ENCODE data around the gene ADCYAP1R1.

DNA sequence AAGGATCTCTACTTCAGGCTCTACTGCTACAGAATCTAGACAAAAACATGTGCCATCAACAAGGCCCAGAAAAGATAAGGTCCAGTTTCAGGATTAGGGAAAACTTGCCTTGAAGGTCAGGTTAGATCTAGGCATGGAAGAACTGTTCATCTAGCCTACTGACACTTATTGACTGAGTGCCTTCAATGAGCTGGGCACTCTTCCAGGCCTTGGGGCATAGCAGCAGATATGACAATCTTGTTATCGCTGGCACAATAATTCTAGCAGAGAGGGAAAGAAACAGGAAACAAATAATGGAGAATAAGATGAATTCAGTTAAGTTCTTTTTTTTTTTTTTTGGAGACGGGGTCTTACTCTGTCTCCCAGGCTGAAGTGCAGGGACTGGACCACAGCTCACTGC lies 71.6 kb downstream of the ADCYAP1R1 start:
- TF ChIP-seq POLR2A (IDR thresholded peaks at IDR 0.05; ENCODE audit: low read length), result no peak
- no peak for TF ChIP-seq GATA1 (IDR thresholded peaks at IDR 0.05; ENCODE audit: low read depth, low read length)

Data from erythroblast (primary cell).